HG02885 (cell line): ENCODE results near the gene E2F1.
"Not testable (repeated sequence)": the region's sequence is repeated elsewhere in the genome, so short reads cannot be mapped to it uniquely, and the experiment has no call there.

Experiments used
- ATAC-seq: cut with Tn5 transposase; IDR thresholded peaks from one replicate; pipeline ENCODE4 v1.9.1; 2021; ENCODE audit warnings: mild to moderate bottlenecking; ENCODE audit not compliant: unreplicated experiment, poor library complexity

The E2F1 gene

DNA sequence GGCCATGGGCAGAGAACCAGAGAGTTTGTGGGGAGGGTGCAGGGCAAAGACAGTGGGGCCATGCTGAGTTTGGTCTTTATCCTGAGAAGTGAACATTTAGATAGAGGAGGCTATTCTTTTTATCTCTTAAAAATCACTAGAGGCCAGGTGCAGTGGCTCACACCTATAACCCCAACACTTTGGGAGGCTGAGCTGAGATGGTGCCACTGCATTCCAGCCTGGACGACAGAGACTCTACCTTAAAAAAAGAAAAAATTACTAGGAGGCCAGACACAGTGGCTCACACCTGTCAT lies 25.2 kb upstream of the E2F1 start:
- no peak for ATAC-seq

DNA sequence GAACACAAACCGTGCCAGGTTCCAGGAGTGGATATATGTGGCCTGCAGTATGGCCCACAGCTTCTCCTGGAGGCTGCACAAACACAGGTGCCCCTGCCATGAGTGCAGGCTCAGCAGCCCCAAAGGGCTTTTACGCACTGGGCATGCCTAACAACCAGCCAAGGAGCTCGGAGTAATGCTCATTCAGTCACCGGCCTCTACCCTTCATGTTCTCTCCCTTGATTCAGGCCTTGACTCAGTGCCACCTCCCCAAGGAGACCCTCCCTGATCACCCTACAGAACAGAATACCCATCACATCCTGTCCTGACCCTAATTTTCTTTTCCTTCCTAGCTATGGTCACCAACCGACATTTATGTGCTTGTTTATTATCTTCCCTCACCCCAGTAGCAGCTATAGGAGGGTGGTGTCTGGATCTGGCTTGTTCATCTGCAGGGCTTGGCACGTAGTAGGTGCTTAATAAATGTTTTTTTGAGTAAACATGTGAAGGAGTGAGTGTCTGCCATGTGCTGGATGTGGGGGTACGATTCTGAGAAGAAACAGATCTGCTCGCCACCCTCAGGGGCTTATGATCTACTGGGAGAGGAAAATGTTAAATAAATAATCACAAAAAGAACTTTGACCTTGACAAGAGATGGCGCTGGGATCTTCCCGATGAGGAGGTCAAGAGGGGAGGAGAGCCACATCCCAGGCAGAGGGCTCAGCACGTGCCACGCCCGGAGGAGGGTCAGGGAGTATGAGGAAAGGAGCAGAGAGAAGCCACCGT lies 24.7 kb upstream of the E2F1 start:
- ATAC-seq: no peak

DNA sequence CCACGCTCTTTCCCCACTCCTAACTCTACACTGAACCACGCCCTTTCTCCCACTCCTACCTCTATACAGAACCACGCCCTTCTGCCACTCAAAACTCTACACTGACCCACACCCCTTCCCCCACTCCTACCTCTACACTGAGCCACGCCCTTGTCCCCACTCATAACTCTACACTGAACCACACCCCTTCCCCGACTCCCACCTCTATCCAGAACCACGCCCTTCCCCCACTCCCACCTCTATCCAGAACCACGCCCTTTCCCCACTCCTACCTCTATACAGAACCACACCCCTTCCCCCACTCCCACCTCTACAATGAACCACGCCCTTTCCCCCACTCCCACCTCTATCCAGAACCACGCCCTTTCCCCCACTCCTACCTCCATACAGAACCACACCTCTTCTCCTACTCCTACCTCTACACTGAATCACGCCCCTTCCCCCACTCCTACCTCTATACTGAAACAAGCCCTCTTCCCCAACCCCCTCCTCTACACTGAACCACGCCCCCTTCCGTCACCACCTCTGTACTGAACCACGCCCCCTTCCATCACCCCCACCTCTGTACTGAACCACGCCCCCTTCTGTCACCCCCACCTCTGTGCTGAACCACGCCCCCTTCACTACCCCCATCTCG lies 23.8 kb upstream of the E2F1 start:
- no peak for ATAC-seq

DNA sequence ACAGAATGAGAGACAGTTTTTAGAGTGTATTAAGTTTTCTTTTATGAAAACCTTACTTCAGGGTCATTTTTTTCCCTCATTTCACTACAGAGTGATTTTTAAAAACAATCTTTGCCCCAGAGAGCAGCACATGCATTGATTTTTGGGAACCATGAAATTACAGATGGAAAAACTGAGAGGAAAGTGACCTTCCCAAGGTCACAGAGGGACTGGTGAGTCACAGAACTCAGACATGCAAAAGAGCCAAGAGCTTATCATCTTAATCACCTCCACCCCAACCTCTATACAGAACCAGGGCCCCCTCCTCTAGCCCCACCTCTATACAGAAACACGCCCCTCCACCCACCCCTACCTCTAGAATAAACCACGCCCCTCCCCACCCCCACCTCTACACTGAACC lies 23.2 kb upstream of the E2F1 start:
- no peak for ATAC-seq

DNA sequence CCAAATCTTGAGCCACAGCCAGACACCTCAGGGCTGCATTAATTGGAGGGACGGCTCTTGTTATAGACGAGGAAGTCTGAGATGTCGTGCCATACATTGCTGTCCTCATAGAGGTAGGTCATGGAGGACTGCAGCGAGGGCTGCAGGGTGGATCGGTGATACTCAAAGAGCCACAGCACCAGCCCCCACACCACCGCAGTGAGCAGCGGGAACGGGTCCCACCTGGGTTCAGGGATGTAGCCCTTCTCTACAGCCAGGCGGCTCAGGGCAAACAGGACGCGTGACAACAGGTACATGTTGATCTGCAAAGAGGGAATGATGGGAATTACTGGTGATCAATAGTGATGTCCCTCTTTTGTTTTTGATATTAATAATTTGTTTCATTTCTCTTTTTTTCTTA lies 21.5 kb upstream of the E2F1 start:
- ATAC-seq: no peak

DNA sequence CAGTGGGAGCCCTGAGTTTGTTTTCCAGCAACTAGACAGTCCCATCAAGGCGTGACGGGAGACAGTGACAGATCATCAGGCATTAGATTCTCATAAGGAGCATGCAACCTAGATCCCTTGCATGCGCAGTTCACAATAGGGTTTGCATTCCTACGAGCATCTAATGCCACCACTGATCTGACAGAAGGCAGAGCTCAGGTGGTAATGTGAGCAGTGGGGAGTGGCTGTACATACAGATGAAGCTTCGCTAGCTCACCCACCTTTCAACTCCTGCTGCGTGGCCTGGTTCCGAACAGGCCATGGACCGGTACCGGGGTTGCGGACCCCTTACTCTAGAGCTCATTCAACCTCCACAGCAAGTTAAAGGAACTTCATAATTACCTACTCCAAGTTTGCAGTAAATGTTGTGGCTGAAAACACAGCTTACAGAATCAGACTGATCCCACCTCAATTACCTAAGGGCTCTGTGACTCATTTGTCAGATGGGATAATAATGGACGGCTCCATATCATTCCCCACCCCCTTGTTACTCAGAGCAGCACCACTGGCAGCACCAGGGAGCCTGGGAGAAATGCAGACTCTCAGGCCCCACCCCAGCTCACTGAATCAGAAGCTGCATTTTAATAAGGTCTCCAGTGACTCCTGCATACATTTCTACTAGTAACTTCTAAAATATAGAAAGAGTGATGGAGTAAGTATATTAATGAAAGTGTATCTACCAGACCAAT lies 18.2 kb upstream of the E2F1 start:
- ATAC-seq: no peak

DNA sequence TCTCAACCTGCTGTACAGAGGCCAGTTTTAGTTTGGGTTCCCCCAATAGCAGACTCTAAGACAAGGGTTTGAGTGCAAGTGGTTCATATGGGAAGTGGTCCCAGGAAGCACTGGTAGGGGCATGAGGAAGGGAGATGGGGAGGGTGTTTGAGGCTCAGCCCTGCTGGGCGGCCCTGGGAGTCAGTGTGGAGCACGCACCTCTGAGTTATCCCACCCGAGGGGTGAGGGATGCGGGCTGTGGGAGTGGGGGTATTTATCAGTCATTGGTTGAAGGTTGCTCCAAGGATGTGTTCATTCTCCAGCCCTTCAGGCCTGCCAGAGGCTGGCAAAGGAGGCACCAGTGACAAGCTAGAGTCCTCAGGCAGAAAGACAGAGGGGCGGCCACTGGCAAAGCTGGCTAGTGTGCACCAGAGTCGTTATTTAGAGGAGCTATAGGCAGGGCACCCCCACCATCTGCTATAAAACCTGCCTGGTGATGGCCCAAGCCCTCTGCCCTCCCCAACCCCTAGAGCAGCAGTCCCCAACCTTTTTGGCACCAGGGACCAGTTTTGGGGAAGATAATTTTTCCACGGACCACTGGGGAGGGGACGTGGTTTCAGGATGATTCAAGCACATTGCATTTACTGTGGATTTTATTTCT lies 17.4 kb upstream of the E2F1 start:
- no peak for ATAC-seq

DNA sequence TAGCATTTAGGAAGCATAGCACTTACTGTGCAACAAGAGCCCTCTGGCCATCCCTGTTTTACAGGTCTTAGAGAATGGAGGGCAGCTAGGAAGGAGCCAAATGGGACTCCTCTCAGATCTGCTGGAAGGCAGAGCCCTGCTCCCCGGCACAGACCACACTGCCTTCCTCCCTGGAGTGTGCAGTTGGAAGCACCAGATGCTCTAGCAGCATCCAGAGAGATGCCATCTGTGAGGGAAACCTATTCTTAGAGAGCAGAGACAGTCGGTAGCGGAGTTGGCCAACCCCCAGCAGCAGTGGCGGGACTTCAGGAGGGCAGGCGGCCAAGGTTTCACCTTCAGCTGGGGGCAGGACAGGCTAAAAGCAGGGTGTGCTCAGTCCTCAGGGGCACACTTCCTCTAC lies 16.7 kb upstream of the E2F1 start:
- no peak for ATAC-seq

- no peak for ATAC-seq
These were observed 15.7 kb upstream of the E2F1 start for GRCh38 chr20:33701629-33702450.

- ATAC-seq: not testable (repeated sequence)
These were observed 14.7 kb upstream of the E2F1 start for GRCh38 chr20:33700696-33701441.

DNA sequence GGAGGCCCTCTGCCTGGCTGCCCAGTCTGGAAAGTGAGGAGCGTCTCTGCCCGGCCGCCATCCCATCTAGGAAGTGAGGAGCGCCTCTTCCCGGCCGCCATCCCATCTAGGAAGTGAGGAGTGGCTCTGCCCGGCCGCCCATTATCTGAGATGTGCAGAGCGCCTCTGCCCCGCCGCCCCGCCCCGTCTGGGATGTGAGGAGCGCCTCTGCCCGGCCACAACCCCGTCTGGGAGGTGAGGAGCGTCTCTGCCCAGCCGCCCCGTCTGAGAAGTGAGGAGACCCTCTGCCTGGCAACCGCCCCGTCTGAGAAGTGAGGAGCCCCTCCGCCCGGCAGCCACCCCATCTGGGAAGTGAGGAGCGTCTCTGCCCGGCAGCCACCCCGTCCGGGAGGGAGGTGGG lies 12.8 kb upstream of the E2F1 start:
- not testable (repeated sequence) for ATAC-seq

- ATAC-seq: no peak
These were observed 10.9 kb upstream of the E2F1 start for GRCh38 chr20:33697129-33697528.

GRCh38 chr20:33696448-33696847 lies 10.3 kb upstream of the E2F1 start:
- ATAC-seq: no peak

GRCh38 chr20:33694639-33695012 lies 8.4 kb upstream of the E2F1 start:
- no peak for ATAC-seq

DNA sequence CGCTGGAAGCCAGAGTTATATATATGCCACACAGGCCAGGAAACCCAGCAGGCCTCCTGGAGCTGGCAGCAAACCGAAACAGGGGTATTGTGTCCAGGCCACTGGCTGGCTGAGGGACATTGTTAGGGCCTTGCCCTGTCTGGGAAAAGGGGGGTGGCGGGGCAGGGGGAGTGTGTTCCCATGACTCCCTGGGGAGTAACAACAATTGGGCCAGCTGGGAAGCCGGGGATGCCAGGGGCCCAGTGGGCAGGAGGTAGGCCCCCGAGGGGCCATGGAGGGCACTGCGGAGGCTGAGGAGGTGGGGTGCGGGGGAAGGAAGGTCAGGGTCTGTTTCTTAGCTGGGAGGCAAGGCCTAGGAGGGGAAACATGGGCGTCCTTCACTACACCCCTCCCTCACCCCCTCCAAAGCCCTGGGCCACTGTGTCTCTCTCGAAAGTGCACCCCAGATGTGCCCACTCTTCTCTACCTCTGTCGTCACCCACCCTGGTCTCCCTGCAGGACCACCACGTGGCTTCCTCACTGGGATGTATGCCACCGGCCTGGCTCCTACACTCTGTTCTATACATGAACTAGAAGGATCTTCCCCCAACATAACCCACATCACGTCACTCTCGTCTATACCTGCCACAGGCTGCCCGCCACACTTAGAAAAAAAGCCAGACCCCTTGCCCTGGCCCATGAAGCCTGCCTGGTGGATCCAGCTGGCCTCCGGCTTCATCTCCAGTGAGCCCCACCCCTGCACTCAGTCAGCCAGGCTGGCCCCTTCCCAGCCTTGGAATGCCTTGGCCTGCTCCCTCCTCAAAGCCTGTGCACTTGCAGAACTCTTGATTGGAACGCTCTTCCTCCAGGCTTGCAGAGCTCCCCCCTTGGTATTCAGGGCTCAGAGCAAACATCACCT lies 7.8 kb upstream of the E2F1 start:
- ATAC-seq: no peak

GRCh38 chr20:33693289-33693688 lies 7.1 kb upstream of the E2F1 start:
- no peak for ATAC-seq

DNA sequence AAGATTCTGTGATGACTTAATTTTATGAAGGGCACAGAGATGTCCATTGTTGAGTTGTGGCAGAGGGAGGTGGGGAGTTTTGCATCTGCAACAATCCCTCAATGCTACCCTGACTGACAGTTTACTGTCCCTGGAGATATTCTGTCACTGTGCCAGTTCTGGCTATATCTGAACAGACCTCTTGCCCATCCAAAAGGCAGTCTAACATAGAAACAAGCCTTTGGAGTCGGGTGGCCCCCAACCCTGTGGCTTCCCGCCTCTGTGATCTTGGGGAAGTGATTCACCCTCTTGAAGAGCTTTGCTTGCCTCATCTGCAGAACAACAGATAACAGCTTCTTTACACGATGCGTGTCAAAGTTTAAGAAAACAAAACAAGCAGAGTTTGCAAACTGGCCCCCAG lies 3.8 kb upstream of the E2F1 start:
- ATAC-seq: no peak

DNA sequence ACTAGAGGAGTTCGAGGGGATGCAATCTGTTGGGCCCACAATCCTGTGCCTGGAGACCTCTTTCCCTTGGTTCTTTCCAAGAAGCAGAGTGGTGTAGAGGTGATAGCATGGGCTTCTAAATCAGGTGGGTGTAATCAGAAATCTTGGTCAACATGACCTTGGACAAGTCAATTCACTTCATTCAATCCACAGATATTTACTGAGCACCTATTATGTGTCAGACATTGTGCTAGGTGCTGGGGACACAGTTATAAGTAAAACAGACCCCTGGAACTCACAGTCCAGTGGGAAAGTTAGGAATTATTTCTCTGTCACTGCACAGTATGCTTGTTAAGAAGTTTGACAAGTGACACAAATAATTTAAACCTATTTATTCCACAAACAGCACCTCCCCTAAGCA lies 3.3 kb upstream of the E2F1 start:
- no peak for ATAC-seq

- ATAC-seq: no peak
These were observed 2.8 kb upstream of the E2F1 start for GRCh38 chr20:33688938-33689424.
